Fibroblast of lung (primary cell): Measurements from ENCODE around the gene POLR3H. TPM values are rescaled to one million over a fixed set of nuclear protein-coding genes. Genes with fewer than 3 reads are reported as not detected.

ENCODE experiments used
- DNase-seq, 2 donors: peaks; one replicate each; pipeline versions ENCODE4 v3.0.0 to v3.0.0-alpha.2; 2010; ENCODE audit warnings: low read depth in 2 of 2
- H2AFZ ChIP-seq: 2 replicates; pipeline ENCODE4 v1.5.1; 2012; ENCODE audit warnings: low read length, control low read depth, inconsistent platforms
- H3K27ac ChIP-seq: 2 replicates; pipeline ENCODE4 v1.5.1; 2011; ENCODE audit warnings: low read length, control low read depth; ENCODE audit not compliant: insufficient read depth
- H3K27me3 ChIP-seq: 2 replicates; pipeline ENCODE4 v1.5.1; 2011; ENCODE audit warnings: mild to moderate bottlenecking, low read length; ENCODE audit not compliant: control insufficient read depth, insufficient read depth
- H3K36me3 ChIP-seq: 2 replicates; pipeline ENCODE4 v1.5.1; 2011; ENCODE audit warnings: low read length; ENCODE audit not compliant: control insufficient read depth, insufficient read depth
- H3K4me1 ChIP-seq: 2 replicates; pipeline ENCODE4 v1.5.1; 2011; ENCODE audit warnings: low read length; ENCODE audit not compliant: control insufficient read depth, insufficient read depth; ENCODE audit errors: extremely low read depth
- H3K4me2 ChIP-seq: 2 replicates; pipeline ENCODE4 v1.5.1; 2011; ENCODE audit warnings: low read length, control low read depth; ENCODE audit not compliant: insufficient read depth; ENCODE audit errors: extremely low read depth
- H3K4me3 ChIP-seq, 4 experiments: fragments of 200-600 bp in 1 of 4; sonication (generic) in 1 of 4; replicated peaks in 1 of 4; 2 replicates each; pipeline ENCODE4 v1.5.1; 2011 to 2016; ENCODE audit warnings: low read length in 4 of 4, low read depth in 3 of 4, mild to moderate bottlenecking in 3 of 4, control low read depth in 2 of 4, inconsistent platforms in 1 of 4, mixed read lengths in 1 of 4; ENCODE audit not compliant: insufficient read depth in 1 of 4; ENCODE audit errors: control extremely low read depth in 1 of 4
- H3K79me2 ChIP-seq: 2 replicates; pipeline ENCODE4 v1.5.1; 2012; ENCODE audit warnings: mild to moderate bottlenecking, low read length, inconsistent platforms; ENCODE audit not compliant: control insufficient read depth, insufficient read depth
- H3K9ac ChIP-seq: 2 replicates; pipeline ENCODE4 v1.5.1; 2011; ENCODE audit warnings: mild to moderate bottlenecking, low read length, control low read depth; ENCODE audit not compliant: insufficient read depth
- H3K9me3 ChIP-seq: 2 replicates; pipeline ENCODE4 v1.5.1; 2012; ENCODE audit warnings: low read depth, low read length; ENCODE audit not compliant: control insufficient read depth, insufficient read depth
- H4K20me1 ChIP-seq: 2 replicates; pipeline ENCODE4 v1.5.1; 2011; ENCODE audit warnings: low read length; ENCODE audit not compliant: control insufficient read depth, insufficient read depth; ENCODE audit errors: extremely low read depth
- EZH2 ChIP-seq: IDR thresholded peaks from 2 replicates; pipeline ENCODE4 v1.5.1; 2012; ENCODE audit warnings: low read length, control low read depth, mild to moderate bottlenecking; ENCODE audit errors: missing control alignments
- polyA plus RNA-seq, 2 donors: library from polyadenylated mRNA; depleted of rRNA in 1 of 2; stranded (reverse) in 1 of 2; unstranded in 1 of 2; fragments of >200 nt; gene quantifications; 2 replicates each; pipeline ENCODE4 v1.2.1, GENCODE V29; 2011 to 2012; ENCODE audit warnings: missing spikeins in 1 of 2
- total RNA-seq: library from RNA; depleted of rRNA; stranded (reverse); fragments of >200 nt; gene quantifications from 2 replicates; pipeline ENCODE4 v1.2.1, GENCODE V29; 2014
- TF ChIP-seq, protein P1 (sequence below), 2 donors: IDR thresholded peaks in 1 of 2; conservative IDR thresholded peaks in 1 of 2; 1 replicate in 1 of 2; 2 replicates in 1 of 2; pipeline ENCODE4 v1.5.1; 2011 to 2012; ENCODE audit warnings: low read length in 2 of 2, control low read depth in 1 of 2, inconsistent platforms in 1 of 2, low read depth in 1 of 2, mild to moderate bottlenecking in 1 of 2

Gene POLR3H
- total and polyA plus RNA-seq, 2 donors (not counting 1 experiment from before 2014, with no cell fraction given) = 19.7 to 42.6 TPM

DNA sequence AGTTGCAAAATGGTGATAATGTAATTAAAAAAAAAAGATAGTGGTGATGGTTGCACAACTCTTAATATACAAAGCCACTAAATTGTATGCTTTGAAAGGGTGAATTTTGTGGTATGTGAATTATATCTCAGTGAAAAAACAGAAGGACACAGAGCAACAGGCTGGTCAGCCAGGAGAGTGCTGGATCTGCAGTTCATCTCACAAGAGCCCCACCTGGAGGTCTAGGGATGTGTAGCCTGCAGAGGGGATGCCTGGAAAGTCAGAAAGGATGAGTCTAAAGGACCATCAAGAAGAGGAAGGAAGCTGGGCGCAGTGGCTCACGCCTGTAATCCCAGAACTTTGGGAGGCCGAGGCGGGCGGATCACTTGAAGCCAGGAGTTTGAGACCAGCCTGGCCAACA, 9.0 kb downstream of the POLR3H start:
- no peak for DNase-seq
- Histone ChIP-seq H3K4me1 (no peaks in the 10 kb centered on the region), H3K36me3 (peaks cover 28% of the 10 kb centered on the region), H3K9me3 (no peaks in the 10 kb centered on the region), H2AFZ (no peak overlapping the region), H3K4me3 (no peak overlapping the region), H3K9ac (no peak overlapping the region), H4K20me1 (no peaks in the 10 kb centered on the region), H3K4me2 (no peak overlapping the region), H3K79me2 (peaks cover 15% of the 10 kb centered on the region), H3K27ac (no peak overlapping the region), H3K27me3 (no peaks in the 10 kb centered on the region)
- TF ChIP-seq EZH2 = no peak
- TF ChIP-seq, protein P1, sequence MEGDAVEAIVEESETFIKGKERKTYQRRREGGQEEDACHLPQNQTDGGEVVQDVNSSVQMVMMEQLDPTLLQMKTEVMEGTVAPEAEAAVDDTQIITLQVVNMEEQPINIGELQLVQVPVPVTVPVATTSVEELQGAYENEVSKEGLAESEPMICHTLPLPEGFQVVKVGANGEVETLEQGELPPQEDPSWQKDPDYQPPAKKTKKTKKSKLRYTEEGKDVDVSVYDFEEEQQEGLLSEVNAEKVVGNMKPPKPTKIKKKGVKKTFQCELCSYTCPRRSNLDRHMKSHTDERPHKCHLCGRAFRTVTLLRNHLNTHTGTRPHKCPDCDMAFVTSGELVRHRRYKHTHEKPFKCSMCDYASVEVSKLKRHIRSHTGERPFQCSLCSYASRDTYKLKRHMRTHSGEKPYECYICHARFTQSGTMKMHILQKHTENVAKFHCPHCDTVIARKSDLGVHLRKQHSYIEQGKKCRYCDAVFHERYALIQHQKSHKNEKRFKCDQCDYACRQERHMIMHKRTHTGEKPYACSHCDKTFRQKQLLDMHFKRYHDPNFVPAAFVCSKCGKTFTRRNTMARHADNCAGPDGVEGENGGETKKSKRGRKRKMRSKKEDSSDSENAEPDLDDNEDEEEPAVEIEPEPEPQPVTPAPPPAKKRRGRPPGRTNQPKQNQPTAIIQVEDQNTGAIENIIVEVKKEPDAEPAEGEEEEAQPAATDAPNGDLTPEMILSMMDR (conservative IDR thresholded peaks at IDR 0.05 in 1 of 2, IDR thresholded peaks at IDR 0.05 in 1 of 2; ENCODE audit: low read depth in 1 of 2, low read length in 2 of 2) = peak in 1 of 2 donors; percentile 34

DNA sequence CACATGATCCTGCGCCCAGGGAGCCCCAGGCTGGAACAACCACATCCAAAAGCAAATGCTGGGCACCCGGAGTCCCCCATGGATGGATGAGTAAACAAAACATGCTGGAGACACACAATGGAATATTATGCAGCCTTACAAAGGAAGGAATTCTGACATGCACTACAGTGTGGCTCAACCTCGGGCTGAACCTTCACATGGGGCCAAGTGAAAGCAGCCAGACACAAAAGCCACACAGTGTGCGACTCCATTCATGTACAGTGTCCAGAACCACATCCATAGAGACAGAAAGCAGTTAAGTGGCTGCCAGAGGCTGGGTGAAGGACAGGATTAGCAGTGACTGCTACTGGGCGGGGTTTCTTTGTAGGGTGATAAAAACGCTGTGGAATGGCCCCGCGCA, 10.1 kb downstream of the POLR3H start:
- peaks cover 28% of the 10 kb centered on the region for H3K36me3 ChIP-seq
- no peak overlapping the region for H3K9ac ChIP-seq
- H3K79me2 ChIP-seq = peaks cover 15% of the 10 kb centered on the region
- no peak for DNase-seq
- H3K27ac ChIP-seq = no peak overlapping the region
- H3K9me3 ChIP-seq = no peaks in the 10 kb centered on the region
- H3K27me3 ChIP-seq = no peaks in the 10 kb centered on the region
- no peak overlapping the region for H3K4me2 ChIP-seq
- no peak for TF ChIP-seq EZH2
- TF ChIP-seq, protein P1 (conservative IDR thresholded peaks at IDR 0.05 in 1 of 2, IDR thresholded peaks at IDR 0.05 in 1 of 2; ENCODE audit: low read depth in 1 of 2, low read length in 2 of 2) = no peak
- no peaks in the 10 kb centered on the region for H4K20me1 ChIP-seq
- H3K4me3 ChIP-seq = no peak overlapping the region
- H3K4me1 ChIP-seq = no peaks in the 10 kb centered on the region
- no peak overlapping the region for H2AFZ ChIP-seq

DNA sequence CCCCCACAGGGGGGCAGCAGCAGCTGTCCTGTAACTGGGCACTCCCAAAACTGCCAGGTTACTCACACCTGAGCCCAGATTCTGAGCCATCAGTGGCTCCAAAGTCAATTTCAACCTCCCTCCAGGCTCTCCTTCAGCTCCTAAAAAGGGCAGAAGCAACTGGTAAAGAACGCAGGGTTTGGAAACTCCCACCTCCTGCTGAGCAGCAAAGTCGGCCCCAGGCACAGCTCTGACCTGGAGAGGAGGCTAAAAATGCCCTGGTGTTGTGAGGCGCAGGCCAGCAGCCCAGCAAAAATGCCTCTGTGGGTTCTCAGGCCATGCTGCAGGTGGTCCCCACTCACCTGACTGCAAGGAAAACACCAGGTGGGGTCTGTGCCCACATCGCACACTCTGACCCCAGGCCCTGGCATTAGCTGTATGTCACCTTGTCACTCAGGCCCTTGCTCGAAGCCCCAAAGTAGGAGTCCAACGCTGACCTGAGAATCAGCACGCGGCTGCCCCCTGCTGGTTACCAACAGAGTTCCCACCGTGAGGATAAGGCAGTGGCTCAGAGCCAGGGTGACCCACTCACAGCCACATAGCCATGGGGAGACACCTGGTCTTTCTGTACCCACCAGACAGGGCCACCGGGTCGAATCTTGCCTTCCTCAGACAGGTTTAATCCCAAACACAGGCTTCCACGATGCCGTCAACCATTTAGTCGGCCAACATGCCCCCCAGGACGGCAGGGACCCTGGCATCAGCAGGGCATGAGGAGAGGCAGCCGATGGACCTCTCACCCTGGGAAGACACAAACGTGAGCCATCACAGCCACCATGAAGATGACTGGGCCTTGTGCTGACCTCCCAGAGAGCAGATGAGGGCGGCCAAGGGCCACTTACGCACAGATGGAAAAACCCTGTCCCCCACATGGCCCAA, 11.1 kb downstream of the POLR3H start:
- H3K4me1 ChIP-seq = no peaks in the 10 kb centered on the region
- no peaks in the 10 kb centered on the region for H3K27me3 ChIP-seq
- peaks cover 12% of the 10 kb centered on the region for H3K79me2 ChIP-seq
- H2AFZ ChIP-seq = no peak overlapping the region
- no peak overlapping the region for H3K9ac ChIP-seq
- no peaks in the 10 kb centered on the region for H3K9me3 ChIP-seq
- peaks cover 33% of the 10 kb centered on the region for H3K36me3 ChIP-seq
- TF ChIP-seq, protein P1 (conservative IDR thresholded peaks at IDR 0.05 in 1 of 2, IDR thresholded peaks at IDR 0.05 in 1 of 2; ENCODE audit: low read depth in 1 of 2, low read length in 2 of 2) = peak; percentile 71 to 84
- TF ChIP-seq EZH2 = no peak
- H3K4me3 ChIP-seq = no peak overlapping the region
- peak overlapping the region; percentile 5 for H3K27ac ChIP-seq
- H4K20me1 ChIP-seq = no peaks in the 10 kb centered on the region
- H3K4me2 ChIP-seq = no peak overlapping the region
- peak; percentile 30 to 63 for DNase-seq
